GM23248 (cell line): Measurements from ENCODE around the gene TFCP2L1.

ENCODE experiments used
- EZH2 ChIP-seq: fragments of 200-600 bp; sonication (generic); IDR thresholded peaks from 2 replicates; pipeline ENCODE4 v1.6.1; 2018; ENCODE audit warnings: antibody characterized with exemption, mild to moderate bottlenecking; ENCODE audit not compliant: insufficient read depth, poor library complexity, severe bottlenecking
- EZH2phosphoT487 ChIP-seq: fragments of 200-600 bp; sonication (generic); IDR thresholded peaks from 2 replicates; pipeline ENCODE4 v1.6.1; 2018; ENCODE audit warnings: antibody characterized with exemption, moderate library complexity, mild to moderate bottlenecking, low read depth; ENCODE audit not compliant: insufficient read depth

DNA sequence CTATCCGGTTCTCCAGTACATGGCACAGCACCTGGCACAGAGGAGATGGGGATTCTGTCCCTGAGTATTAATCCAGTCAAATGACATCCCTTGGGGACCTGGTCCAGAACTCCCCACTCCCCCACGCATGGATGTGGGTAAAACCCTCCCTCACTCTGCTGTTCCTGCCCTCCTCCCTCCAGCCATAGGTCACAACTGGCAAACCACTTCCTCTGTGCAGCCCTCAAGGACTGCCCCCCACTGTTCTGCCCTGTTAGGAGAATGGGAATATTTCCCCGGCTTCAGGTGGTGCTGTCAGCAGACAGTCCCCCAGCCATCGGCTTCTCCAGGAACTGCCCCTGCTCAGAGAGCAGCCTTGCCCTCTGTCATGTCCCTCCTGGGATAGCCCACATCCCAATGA lies 1.5 kb upstream of the TFCP2L1 start:
- TF ChIP-seq EZH2 (no peak), EZH2phosphoT487 (no peak)
